ENCODE data around the gene SPOCK3.

- TF ChIP-seq CTCF (IDR thresholded peaks at IDR 0.05; ENCODE audit: low read length), result no peak
- TF ChIP-seq EZH2 (IDR thresholded peaks at IDR 0.05; ENCODE audit: borderline replicate concordance, low read length), result no peak
These were observed 277.8 kb downstream of the SPOCK3 start for GRCh38 chr4:166956484-166956883.

Measured in OCI-LY1 (cell line).